ENCODE measurements around the gene RABEP1.

RABEP1 gene

DNA sequence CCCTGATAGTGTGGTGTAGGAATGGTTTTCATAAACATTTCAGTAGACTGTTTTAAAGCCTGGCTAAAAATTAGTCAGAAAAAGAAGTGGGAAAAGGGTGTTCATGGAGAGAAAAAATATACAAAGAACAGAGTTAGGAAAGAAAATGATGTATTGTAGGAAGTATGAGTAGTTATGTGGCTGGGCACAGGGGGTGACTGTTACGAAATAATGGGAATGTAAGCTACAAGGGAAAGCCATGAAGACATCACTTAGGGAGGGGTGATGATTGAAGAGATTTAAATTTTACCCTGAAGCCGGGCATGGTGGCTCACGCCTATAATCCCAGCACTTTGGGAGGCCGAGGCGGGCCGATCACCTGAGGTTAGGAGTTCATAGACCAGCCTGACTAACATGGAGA is 82.1 kb downstream of the RABEP1 start:
- DNase-seq (ENCODE audit: low spot score), result no peak

DNA sequence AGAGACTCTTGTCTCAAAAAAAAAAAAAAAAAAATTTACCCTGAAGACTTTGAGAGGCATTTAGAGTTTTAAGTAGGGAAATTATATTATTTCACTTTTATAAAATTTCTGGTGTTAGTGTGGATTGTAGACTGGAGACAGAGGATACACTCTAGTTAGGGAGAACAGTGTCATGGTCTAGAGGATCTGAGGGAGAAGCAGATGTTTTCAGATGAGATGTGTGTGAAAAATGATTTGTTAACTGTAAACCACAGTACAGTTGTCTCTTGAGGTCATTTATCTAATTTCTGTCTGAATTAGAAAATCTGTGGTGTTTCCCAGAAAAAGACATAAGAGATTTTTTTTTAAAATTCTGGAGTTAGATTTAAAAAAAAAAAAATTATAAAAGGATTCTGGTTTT is 82.6 kb downstream of the RABEP1 start:
- DNase-seq (ENCODE audit: low spot score), result no peak

DNA sequence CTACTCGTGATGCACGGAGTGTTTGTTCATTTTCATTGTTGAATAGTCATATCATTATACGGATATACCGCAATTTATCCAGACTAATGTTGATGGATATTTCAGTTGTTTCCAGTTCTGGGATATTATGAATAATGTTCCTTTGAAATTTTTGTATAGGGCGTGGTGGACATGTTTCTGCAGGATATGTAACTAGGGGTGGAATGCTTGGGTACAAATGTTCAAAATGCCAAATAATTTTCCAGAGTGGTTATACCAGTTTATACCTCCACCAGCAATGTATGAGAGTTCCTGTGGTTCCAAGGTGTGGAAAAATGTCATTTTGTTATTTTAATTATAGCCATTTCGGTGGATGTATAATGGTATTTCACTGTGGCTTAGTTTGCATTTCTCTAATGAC is 83.7 kb downstream of the RABEP1 start:
- no peak for DNase-seq (ENCODE audit: low spot score)

DNA sequence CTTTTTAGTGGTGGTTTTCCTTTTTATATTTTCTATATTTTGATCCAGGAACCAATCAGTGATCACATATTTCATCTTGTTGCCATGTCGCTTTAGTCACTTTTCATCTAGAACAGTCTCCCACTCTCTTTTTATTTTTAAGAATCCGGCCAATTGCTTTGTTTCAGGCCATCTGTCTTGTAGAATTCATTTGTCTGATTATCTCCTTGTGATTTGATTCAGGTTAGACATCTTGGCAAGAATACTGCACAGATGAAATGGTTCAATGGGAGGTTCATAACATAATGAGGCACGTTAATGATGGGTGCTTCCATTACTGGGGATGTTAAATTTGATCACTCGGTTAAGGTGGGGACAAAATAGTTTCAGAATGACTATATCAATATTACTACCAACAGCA is 88.3 kb downstream of the RABEP1 start:
- DNase-seq (ENCODE audit: low spot score), result no peak

DNA sequence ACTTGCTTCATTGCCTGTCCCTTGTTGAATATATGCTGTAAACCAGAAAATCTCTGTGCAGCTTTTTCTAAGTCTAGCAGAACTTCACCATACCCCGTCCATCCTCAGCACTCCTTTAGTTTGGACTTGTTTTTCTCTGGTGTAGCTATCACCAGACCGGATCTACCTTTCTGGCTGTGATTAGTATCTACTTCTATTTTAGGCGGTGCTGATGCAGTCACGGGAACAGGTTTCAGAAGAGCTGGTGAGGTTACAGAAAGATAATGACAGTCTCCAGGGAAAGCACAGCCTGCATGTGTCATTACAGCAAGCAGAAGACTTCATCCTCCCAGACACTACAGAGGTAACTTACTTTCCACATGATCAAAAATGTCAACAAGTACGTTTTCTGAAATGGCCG is 91.0 kb downstream of the RABEP1 start:
- no peak for DNase-seq (ENCODE audit: low spot score)

DNA sequence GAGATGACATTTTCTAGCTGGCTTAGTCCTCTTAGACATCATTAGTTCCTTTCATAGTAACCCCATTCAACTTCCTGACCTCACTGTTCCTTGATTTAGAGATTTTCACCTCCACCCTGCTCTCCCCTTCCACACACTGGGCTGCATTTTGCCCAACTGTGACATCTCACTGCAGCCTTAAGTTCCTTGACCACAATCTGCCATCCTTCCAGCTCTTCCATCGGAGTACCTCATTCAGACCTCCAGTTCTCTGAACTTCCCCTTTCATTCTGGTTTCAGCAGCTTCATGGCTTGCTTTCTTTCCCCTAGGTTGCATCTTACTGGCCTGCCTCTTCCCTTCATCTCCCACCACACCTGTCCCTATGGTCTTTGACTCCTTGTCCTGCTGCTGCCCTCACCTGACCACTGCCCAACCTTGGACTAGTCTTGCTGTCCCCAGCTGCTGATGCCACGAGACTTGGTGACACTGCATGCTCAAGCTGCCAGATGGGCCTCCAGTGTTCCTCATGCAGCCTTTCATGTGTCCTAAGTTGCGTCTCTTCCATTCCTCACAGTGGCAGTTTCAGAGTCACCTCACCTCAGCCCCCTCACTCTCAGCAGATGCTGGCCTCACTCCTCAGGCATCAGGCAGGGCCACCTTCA is 96.6 kb downstream of the RABEP1 start:
- no peak for DNase-seq (ENCODE audit: low spot score)

DNA sequence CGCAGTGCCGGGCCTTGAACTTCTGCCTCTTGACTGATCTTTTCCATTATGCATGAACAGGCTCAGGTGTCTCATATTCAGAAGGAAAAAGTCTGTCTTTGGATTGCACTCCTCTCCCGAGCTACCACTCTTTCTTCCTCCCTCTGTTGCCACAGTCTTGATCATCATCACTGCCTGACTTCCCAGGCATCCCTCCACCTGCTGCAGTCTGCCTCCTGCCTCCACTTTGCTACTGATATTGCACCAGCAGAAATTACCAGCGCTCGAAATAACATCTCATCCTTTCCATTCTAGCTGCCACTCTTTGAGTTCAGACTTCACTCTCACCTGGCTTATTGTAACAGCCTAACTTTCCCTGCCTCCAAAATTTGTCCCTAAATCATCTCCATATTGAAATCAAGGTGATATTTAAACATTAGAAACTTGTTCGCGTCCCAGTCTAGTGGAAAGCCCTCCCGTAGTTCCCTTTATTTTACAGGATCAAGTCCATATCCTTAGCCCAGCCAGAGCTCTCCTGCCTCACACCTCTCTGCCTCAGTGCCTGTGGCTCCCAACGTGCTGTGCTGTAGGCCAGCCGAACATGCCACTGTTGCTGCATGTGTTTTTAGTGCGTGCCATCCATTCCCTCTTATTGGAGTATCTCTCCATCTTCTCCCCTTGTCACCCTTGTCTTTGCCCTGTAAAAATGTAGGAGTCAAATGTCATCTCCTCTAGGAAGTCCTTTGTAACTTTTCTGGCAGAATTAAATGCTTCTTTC is 97.4 kb downstream of the RABEP1 start:
- DNase-seq (ENCODE audit: low spot score), result no peak

DNA sequence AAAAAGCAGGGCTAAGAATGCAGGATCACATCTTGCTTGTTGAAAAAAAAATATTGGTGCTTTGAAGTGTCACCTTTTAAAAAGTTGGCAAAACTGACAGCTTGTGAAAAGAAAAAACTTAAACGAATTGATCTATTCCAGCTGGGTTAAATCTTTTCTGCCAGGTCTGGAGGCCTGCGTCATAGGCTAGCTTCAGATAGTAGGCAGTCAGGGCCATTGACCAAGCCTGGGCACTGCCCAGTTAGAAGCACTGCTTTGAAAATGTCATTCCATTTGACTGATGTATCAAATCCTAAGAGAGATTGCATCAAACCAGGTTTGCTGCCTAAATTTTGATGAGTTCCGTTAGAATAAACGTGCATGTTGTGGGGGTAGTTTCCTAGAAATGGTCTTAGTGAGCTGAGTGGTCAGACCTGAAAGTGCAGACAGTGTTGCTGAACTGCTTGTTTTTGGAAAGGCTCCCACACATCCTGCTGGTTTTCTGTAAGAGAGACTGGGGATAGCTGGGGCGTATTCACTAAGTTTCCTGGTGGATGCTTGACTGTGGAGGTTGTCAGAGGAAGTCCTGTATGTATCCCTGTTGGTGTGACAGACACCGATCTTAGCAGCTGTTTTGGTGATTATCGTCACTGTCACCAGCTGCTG is 98.5 kb downstream of the RABEP1 start:
- no peak for DNase-seq (ENCODE audit: low spot score)

DNA sequence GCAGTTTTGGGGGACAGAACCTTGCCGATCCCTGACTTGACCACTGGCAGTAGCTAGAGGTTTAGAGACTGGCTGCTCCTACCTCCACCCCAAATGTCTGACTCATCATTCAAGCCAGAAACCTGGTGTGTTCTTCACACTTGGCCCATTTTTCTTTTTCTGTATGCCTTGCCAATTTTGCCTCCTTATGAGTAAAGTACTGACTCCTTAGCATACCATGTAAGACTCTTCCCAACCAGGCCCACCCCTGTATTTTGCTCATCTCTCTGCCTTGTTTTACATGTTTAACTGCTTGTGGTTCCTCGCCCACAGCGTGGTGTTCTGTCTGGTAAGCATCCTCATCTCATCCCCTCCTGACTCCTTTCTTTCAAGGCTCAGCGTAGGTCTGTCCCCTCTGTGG is 99.5 kb downstream of the RABEP1 start:
- DNase-seq (ENCODE audit: low spot score), result no peak

DNA sequence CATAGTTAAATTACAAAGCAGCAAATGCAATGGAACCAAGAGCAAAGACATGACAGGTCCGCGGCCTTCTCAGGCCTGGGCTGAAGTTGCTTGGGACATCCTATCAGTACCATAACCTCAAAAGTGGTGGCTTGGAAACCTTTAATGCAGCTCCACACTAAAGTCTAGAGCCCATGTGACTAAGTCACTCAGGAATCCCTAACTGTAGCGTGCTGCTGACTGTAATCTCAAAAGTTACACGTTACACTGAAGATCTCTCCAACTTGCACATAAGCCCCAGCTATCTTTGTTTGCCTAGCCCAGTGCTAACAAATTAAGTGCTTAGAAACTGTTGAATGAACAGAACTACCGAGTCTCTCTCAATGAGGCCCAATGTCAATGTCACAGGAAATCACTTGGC is 109.6 kb downstream of the RABEP1 start:
- no peak for DNase-seq (ENCODE audit: low spot score)

DNA sequence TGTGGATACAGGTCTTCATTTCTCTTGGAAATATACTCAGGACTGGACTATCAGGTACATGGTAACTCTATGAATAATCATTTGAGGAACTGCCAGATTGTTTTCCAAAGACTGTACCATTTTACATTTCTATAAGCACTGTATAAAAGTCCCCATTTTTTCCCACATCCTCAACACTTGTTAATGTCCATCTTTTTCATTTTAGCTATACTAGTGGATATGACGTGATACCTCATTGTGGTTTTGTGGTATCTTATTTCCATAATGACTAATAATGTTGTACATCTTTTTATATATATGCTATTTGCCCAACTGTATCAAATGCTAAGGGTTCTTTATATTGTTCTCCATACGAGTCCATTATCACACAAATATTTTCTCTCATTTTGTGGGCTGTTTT is 114.5 kb downstream of the RABEP1 start:
- no peak for DNase-seq (ENCODE audit: low spot score)

DNA sequence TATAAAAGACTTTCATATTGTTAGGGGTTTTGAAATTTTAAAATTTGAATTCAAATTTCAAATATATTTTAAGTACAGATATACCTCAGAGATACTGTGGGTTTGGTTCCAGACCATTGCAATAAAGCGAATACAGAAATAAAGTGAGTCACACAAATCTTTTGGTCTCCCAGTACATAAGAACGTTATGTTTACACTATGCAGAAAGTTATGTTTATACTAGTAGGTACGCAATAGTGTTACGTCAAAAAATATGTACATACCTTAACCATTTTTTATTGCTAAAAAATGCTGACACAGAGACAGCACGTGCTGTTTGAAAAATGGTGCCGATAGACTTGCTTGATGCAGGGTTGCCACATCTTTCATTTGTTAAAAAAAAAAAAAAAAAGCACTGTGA is 117.7 kb downstream of the RABEP1 start:
- no peak for DNase-seq (ENCODE audit: low spot score)

DNA sequence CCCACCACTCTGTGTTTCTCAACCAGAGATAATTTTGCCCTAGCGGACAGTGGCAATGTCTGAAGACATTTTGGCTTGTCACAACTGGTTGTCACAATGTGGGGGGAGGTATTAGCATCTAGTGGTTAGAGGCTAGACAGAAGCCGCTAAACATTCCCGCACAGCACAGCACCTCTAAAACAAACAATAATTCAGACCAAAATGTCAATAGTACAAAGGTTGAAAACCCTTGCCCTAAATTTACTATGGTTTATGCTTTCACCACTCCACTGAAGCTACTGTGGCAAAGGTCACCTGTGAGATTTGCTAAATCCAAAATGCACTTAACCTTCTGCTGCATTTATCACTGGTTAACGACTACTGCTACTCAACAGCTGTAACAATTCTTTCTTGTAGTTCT is 123.3 kb downstream of the RABEP1 start:
- no peak for DNase-seq (ENCODE audit: low spot score)

DNA sequence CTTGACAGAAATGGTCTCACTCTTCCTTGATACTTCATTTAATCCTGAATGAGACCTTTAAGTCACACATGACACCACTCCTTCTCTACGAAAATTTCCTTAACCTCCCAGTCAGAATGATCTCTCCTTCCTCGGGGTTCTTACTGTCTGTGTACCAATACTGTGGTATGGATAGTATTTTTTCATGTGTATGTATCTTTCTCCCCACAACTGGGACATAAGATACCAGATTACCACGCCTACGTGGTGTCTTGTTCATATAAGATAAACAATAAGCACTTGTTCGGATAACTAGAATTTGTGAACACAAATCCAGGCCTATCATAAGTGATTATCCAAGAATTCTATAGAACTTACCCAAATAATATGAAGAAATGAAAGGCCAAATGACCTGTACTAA is 126.1 kb downstream of the RABEP1 start:
- DNase-seq (ENCODE audit: low spot score), result no peak

DNA sequence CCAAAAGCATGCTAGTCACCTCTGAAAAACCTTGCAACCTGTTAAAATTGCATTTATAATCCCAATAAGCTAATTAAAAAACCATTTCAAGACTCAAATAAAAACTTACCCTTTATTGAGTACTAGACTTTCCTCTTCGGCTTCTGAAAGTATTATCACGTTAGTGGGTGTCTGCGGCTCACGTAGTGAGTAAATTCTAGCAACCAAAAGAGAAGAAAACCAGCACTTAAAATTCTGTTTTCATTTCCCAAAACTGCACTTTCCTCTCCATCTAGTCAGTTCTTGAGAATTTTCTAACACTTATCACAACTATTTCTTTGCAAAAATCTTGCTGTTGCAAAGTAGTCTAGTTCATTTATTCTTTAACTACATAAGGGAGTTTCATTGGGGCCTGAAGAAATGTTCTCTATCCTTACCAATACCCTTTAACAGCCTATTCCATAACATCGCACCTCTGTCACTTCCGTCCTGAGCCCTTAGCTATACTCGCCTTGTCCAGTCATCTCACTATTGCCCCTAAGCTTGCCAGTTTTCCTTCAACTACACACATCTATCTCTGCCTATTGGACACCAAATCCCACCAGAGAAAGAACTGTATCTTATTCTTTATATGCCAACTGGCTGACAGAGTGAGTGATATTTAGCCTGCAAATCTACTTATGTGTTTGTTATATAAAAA is 128.6 kb downstream of the RABEP1 start:
- no peak for DNase-seq (ENCODE audit: low spot score)

DNA sequence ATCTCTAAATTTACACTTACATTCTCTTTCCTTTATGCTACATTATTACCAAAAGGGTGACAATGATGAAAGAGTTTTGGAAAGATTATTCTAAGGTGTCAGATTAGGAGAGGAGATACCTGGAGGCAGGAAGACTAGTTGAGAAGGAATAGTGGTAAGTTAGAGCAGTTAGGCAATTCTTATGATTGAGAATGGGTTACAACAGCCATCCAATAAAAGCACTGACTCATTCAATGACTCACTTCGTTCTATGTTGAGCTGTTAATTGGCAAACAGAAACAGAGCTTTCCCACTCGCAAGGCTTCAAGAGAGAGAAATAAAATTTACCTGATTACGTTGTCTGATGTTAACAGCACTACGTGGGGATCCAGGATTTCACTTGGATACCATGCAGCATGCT is 131.6 kb downstream of the RABEP1 start:
- peak; percentile 94 for DNase-seq (ENCODE audit: low spot score)

DNA sequence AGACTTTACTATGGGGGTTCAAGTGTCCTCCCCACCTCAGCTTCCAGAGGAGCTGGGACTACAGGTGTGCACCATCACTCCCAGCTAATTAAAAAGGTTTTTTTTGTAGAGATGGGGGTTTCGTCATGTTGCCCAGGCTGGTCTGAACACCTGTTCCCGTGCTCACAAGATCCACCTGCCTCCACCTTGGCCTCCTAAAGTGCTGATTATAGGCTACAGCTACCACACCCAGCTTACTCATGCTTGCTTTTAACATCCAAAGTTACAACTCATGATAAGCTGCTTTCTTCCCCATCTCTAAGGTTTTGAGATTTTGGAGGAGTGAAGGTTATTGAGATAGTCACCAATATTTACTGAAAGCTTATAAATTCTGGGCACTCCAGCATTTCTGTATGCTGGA is 134.8 kb downstream of the RABEP1 start:
- no peak for DNase-seq (ENCODE audit: low spot score)

DNA sequence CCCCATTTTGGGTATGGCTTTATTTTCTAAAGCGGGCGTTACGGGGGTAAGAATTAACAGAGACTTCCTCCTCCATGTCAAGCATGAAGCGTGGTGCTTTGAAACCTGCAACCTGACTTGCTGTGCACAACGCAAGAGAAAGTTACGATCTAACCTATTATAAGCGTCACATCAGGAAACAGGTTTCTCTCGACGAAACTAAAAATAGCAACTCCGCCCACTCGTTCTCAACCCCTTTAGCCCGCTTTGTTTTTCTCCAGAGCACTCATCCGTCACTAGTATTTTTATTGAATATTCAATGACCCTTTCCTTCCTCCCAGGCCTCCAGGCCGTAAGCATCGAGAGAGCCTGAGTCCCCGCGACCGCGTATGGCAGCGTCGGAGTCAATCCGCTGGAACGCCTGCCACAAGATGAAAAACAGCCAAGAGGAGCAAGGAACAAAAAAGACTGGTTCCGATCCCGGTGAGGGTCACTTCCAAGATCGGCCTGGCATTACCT is 136.8 kb downstream of the RABEP1 start:
- DNase-seq (ENCODE audit: low spot score), result peak; percentile 66

DNA sequence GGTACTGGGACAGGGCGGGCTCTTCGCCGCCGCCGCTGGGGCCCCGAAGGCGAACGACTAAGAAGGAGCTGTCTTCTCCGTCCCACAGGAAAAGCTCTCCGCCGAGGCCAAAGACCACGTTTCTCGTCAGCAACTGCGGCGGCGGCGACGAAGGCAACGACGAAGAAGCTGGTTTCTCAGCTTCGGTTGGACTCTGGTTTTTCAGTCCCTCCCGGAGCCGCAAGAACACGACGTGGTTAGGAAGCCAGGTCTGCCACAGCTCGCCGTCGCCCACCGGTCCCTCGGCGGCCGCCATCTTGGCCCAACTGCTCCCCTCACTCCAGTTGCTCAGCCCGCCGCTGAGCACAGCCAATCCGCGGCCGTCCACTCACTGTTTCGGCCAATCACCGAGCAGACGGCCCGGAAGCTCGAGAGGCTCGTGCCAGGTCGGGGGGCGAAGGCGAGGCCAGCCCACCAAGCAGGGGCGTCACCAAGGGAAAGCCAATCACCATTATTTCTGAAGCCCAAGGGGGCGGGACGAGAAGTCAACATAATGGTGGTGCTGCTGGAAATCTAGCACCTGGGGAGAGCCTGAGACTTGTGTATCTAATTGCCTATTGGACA is 137.4 kb downstream of the RABEP1 start, which contains the start of gene NUP88:
TSS of gene NUP88 (minus strand) at position 307 of the 603 bp plus-strand sequence. CDS start at position 295, 12 bp downstream.
- DNase-seq (ENCODE audit: low spot score), result peak; percentile 97

DNA sequence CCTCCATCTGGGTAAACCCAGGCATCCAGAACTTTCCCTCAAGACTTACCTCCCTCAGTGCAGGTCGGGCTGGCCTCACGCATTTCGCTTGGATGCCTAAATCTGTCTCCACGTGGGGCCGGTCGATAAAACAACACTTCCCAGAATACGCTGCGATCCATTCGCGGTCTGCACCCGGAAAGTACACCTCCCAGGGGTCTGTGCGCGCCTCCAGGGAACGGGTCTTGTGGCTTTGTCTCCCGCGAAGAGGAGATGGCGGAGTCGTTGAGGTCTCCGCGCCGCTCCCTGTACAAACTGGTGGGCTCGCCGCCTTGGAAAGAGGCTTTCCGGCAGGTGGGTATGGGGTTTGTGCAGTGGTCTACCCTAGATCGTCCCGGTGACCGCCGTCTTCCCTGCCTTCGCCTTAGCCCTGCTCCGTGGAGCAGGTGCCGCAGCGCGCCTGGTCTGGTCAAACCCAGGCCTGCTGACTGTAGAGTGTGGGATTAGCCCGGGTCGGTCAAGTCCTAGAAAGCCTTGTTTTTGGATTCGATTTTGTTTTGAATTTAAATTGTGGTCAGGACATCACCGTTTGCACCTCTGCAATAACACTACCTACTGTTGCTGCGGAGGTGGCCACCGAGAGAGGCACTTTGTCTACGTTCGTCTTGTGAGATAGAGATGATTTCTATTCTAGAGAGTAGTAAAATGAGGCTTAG is 138.0 kb downstream of the RABEP1 start, which contains the start of gene RPAIN:
TSS of gene RPAIN (plus strand) at position 224 of the 695 bp plus-strand sequence. CDS start at position 253, 29 bp downstream.
- peak; percentile 91 for DNase-seq (ENCODE audit: low spot score)

DNA sequence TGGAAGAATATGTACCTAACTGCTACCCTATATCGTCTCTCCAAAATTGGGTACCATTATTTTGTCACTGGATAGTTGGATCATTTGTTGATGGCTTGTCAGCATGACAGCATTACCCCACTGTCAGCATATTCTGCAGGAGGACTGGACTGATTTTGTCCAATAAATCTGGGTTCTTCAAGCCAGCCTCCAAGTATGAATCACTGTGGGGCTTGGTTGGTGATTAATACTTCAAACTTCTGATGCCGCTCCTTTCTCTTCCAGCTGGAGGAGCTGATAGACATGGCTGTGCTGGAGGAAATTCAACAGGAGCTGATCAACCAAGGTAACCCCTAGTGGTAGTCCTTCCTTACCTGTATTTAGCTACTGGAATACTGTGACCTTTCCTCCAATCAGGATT is 140.4 kb downstream of the RABEP1 start:
- DNase-seq (ENCODE audit: low spot score), result peak; percentile 92

Measured in RKO (cell line).